Heart left ventricle (tissue), 16 donors: ENCODE measurements around the gene CREG1. TPM values are rescaled to one million over a fixed set of nuclear protein-coding genes. Genes with fewer than 3 reads are reported as not detected.
A peak's percentile ranks its signal among the peaks of the same experiment; 100 is the strongest.

Experiments used
- ATAC-seq, 4 donors: fragments of 200-7000 bp; cut with Tn5 transposase; one replicate each; pipeline ENCODE4 v1.9.1; 2020 to 2022; ENCODE audit warnings: moderate library complexity in 4 of 4, mild to moderate bottlenecking in 3 of 4, moderate number of reproducible peaks in 1 of 4
- DNase-seq, 5 donors: peaks; one replicate each; pipeline ENCODE4 v3.0.0-alpha.2; 2020
- H3K27ac ChIP-seq, 12 donors: fragments of 200-600 bp; sonication (generic) in 4 of 12; one replicate each; pipeline versions ENCODE4 v1.5.0 to v1.8.0; 2016 to 2022; ENCODE audit warnings: mild to moderate bottlenecking in 2 of 12
- H3K27me3 ChIP-seq, 9 donors: fragments of 200-600 bp; sonication (generic) in 2 of 9; one replicate each; pipeline versions ENCODE4 v1.5.1 to v1.8.0; 2016 to 2022; ENCODE audit warnings: mild to moderate bottlenecking in 3 of 9
- H3K36me3 ChIP-seq, 9 donors: fragments of 200-600 bp; sonication (generic) in 2 of 9; one replicate each; pipeline versions ENCODE4 v1.5.0 to v1.8.0; 2018 to 2022; ENCODE audit warnings: mild to moderate bottlenecking in 2 of 9
- H3K4me1 ChIP-seq, 12 donors: fragments of 200-600 bp; sonication (generic) in 4 of 12; one replicate each; pipeline versions ENCODE4 v1.5.0 to v1.8.0; 2016 to 2022; ENCODE audit warnings: mild to moderate bottlenecking in 3 of 12
- H3K4me3 ChIP-seq, 12 donors: fragments of 200-600 bp; sonication (generic) in 4 of 12; one replicate each; pipeline versions ENCODE4 v1.5.0 to v1.8.0; 2017 to 2022; ENCODE audit warnings: mild to moderate bottlenecking in 9 of 12, moderate library complexity in 4 of 12
- H3K9me3 ChIP-seq, 12 donors: fragments of 200-600 bp; sonication (generic) in 4 of 12; one replicate each; pipeline versions ENCODE4 v1.5.0 to v1.8.0; 2016 to 2022; ENCODE audit warnings: mild to moderate bottlenecking in 1 of 12
- POLR2A ChIP-seq, 2 donors: fragments of 450-650 bp; IDR thresholded peaks; one replicate each; pipeline ENCODE4 v1.6.1; 2017; ENCODE audit warnings: antibody characterized with exemption in 2 of 2, mild to moderate bottlenecking in 2 of 2, moderate library complexity in 2 of 2
- WGBS, 4 donors: extraction: QIAGEN DNeasy Blood & Tissue Kit in 2 of 4; methylation state at CpG; one replicate each; pipeline versions ENCODE4 v1.1.5 to v1.1.7; 2013 to 2018; 5-methylcytosine and 5-hydroxymethylcytosine counted together
- intact Hi-C, 10 donors: fragments of 100-400 bp; cut with DNase I; formaldehyde crosslinking; loops; one replicate each; pipeline versions ENCODE4 v1.11.1 to v1.14.2; 2022
- polyA plus RNA-seq, 2 donors: library from polyadenylated mRNA; stranded (reverse); fragments of 200-250 nt; gene quantifications; one replicate each; pipeline ENCODE4 v1.2.3, GENCODE V29; 2013
- total RNA-seq, 9 donors: library from RNA; depleted of rRNA in 2 of 9; stranded (reverse); fragments of >200 nt in 2 of 9; fragmentation: NEBNext Ultra II Directional in 3 of 9; extraction: Animal tissue kit (Norgen Biotek cat#: 25700) in 3 of 9; gene quantifications; one replicate each; pipeline versions ENCODE4 v1.1.0 to v1.2.4, GENCODE V29; 2016 to 2023
- TF ChIP-seq, protein P1 (sequence below), 12 donors: fragments of 200-600 bp; sonication (generic) in 4 of 12; IDR thresholded peaks; one replicate each; pipeline versions ENCODE4 v1.5.0 to v1.8.0; 2018 to 2022; ENCODE audit warnings: antibody characterized with exemption in 12 of 12, mild to moderate bottlenecking in 5 of 12
- donor health status: ischemic (EF 13 %, LVEDD 7.1; RV severe dilation, severe dysfunction).
- donor health status: healthy with polysubstance abuse.
- donor health status: DM: no; HTN: yes; CAD: no.
- donor health status: DM: no; HTN: no; CAD: no.
- donor health status: ischemic (EF 25% LVEDD 6.9; RV normal size, moderate dysfunction).
- donor health status: ischemic (EF 25% LVEDD 5.7; RV mildly dilated, moderate dysfunction).
- donor health status: healthy.
- donor health status: DM: yes; HTN: yes; CAD: no.
- donor health status: ischemic (EF 35%, LVEDD 5.7; RV mildly dilated, moderate dysfunction).
- donor health status: nonischemic (EF 11% LVEDD 7.7; RV severe dilation, severe dysfunction).
- donor health status: DM: yes; HTN: yes; CAD: no.
- donor health status: PGD.
- donor health status: ischemic (EF 29% LVEDD 5.4; RV normal size, mild dysfunction).
- donor health status: nonischemic (EF 23%, LVEDD 6.1; RV moderate dilation, normal function).

Gene CREG1
- total and polyA plus RNA-seq, 11 donors: 31.3 to 176 (median 85.5) TPM

DNA sequence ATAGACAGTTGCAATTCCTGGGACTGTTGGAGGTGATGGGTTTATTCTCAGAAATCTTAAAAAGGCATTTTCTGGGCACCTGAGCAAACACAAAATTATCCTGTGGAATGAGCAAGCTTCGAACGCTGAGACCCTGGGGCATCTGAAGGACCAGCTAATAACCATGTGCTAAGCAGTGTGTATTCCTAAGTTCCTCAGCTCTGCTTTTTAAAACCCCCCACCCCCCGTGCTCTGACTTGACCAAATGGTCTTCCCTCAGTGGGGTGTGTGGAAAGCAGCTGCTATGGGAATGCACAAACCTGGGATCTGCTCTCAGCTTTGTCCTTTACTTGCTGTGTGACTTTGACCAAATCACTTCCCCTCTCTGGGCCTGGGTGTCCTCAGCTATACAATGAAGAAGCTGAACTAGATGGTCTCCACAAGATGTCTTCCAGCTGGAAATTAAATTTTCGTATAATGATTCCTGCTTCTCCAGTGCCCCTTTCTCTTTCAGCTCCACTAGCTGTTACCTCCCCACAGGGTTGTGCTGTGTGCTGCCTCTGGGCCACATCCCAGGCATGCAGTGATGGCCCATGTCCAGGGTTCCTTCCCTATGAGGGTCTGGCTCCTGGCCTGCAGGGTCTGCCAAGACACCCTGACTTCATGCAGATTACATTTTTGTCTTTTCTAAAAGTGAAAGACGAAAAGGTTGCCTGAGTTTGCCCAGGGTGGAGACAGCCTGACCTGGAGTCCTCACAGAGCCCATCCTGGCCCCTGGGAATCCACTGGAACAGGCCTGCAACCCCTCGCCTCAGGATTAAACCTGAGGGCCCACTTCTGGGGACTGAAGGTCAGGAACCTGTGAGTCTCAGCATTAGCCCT is 20.4 kb downstream of the CREG1 start:
- H3K4me3 ChIP-seq: no peak overlapping the region
- no peaks in the 10 kb centered on the region for H3K27me3 ChIP-seq
- DNase-seq: no peak
- no peaks in the 10 kb centered on the region for H3K36me3 ChIP-seq
- peaks cover 0 to 8% (median 0%) of the 10 kb centered on the region in 12 donors for H3K4me1 ChIP-seq
- WGBS, 4 donors: 79 to 83% (median 81%) methylated on average over 6 of the region's 6 CpGs
- ATAC-seq: peak; percentile 46 to 65 (median 56)
- intact Hi-C loops: loop anchor here (2.0 to 10.0 kb wide), 14 partner anchors 76 to 468 kb away; no protein-coding TSS in a partner anchor
- H3K27ac ChIP-seq: peak overlapping the region in 2 of 12 donors; percentile 11 to 20
- TF ChIP-seq, protein P1, sequence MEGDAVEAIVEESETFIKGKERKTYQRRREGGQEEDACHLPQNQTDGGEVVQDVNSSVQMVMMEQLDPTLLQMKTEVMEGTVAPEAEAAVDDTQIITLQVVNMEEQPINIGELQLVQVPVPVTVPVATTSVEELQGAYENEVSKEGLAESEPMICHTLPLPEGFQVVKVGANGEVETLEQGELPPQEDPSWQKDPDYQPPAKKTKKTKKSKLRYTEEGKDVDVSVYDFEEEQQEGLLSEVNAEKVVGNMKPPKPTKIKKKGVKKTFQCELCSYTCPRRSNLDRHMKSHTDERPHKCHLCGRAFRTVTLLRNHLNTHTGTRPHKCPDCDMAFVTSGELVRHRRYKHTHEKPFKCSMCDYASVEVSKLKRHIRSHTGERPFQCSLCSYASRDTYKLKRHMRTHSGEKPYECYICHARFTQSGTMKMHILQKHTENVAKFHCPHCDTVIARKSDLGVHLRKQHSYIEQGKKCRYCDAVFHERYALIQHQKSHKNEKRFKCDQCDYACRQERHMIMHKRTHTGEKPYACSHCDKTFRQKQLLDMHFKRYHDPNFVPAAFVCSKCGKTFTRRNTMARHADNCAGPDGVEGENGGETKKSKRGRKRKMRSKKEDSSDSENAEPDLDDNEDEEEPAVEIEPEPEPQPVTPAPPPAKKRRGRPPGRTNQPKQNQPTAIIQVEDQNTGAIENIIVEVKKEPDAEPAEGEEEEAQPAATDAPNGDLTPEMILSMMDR (IDR thresholded peaks at IDR 0.05): no peak
- no peak for TF ChIP-seq POLR2A (IDR thresholded peaks at IDR 0.05)
- no peaks in the 10 kb centered on the region for H3K9me3 ChIP-seq

DNA sequence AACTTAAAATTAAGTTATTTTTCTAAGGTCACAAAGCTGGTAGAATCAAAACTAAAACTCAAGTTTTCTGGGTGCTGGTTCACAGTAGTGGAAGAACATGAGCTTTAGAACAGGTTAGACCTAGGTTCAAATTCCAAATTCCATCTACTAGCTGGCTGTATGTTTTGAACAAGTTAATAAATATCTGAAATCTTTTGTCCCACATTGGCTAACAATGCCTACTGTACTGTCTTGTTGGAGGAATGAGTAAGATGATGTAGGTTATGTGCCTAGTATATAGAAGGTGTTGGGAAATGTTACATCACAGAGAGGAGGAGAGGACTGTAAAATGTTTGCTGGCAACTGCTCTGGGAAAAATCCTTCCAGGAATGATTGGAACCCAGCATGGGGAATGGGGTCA is 21.2 kb downstream of the CREG1 start:
- Histone ChIP-seq H3K27me3 (no peaks in the 10 kb centered on the region), H3K36me3 (no peaks in the 10 kb centered on the region), H3K4me3 (no peak overlapping the region), H3K9me3 (no peaks in the 10 kb centered on the region), H3K4me1 (peaks cover 0 to 8% (median 0%) of the 10 kb centered on the region in 12 donors), H3K27ac (no peak overlapping the region)
- no peak for ATAC-seq
- no peak for DNase-seq
- intact Hi-C loops: loop anchor here (2.0 to 10.0 kb wide), 14 partner anchors 75 to 468 kb away; no protein-coding TSS in a partner anchor
- TF ChIP-seq, protein P1 (IDR thresholded peaks at IDR 0.05): no peak
- TF ChIP-seq POLR2A (IDR thresholded peaks at IDR 0.05): no peak

DNA sequence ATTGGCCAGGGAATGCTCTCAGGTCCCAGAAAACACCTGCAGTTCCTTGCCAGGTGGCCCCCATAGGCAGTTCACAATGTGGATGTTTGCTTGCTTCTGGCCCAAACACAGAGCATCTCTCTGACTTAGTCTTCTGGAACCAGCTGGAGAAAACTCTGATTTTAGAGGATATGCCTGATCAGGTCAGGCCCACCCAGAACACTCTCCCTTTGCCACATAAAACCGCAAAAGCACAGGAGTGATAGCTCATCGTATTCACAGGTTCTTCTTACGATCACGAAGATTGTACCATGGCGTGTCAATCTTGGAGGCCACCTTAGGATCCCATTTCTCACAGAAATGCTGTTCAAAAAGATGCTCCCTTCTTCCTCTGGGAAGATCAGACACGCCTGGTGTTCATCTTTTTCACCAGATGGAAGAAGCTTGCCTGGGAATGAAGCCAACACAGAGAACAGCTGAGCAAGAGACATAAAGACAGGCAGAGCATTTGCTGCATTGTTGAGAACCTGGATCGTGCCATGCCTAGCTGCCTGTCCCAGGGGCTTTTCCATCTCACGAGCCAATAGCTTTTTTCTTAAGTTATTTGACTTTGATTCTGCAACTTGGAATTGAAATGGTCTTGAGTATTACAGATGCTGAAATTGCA is 23.6 kb downstream of the CREG1 start:
- no peak for TF ChIP-seq POLR2A (IDR thresholded peaks at IDR 0.05)
- TF ChIP-seq, protein P1 (IDR thresholded peaks at IDR 0.05): no peak
- ATAC-seq (no peak), DNase-seq (no peak)
- no peak overlapping the region for H3K27ac ChIP-seq
- H3K4me1 ChIP-seq: peaks cover 0 to 8% (median 0%) of the 10 kb centered on the region in 12 donors
- no peaks in the 10 kb centered on the region for H3K9me3 ChIP-seq
- no peaks in the 10 kb centered on the region for H3K36me3 ChIP-seq
- 74 to 81% (median 78%) methylated on average over 8 of the region's 8 CpGs for WGBS, 4 donors
- no peaks in the 10 kb centered on the region for H3K27me3 ChIP-seq
- intact Hi-C loops: loop anchor here (5.0 to 10.0 kb wide), 12 partner anchors 73 to 465 kb away; no protein-coding TSS in a partner anchor
- no peak overlapping the region for H3K4me3 ChIP-seq
